Measurements from ENCODE around the gene GPC6.

- TF ChIP-seq GABPA (IDR thresholded peaks at IDR 0.05 in 1 of 2, conservative IDR thresholded peaks at IDR 0.05 in 1 of 2) (no peak), CTCF (IDR thresholded peaks at IDR 0.05; ENCODE audit: low read depth, low read length, missing input control) (no peak), RAD21 (IDR thresholded peaks at IDR 0.05) (peak in 1 of 2 donors; percentile 34), YY1 (IDR thresholded peaks at IDR 0.05) (no peak), SP1 (IDR thresholded peaks at IDR 0.05) (no peak), ATF3 (IDR thresholded peaks at IDR 0.05) (no peak)
Measured at GRCh38 chr13:94181461-94182107, 955.0 kb downstream of the GPC6 start.

Measured in liver (tissue), 3 donors.